ENCODE measurements around the gene SPECC1L.

The SPECC1L gene

GRCh38 chr22:24432059-24432853 is 161.6 kb downstream of the SPECC1L start:
- no peak overlapping the region for H3K9ac ChIP-seq (ENCODE audit: low read depth, low read length)
- peaks cover 4% of the 10 kb centered on the region for H3K4me1 ChIP-seq (ENCODE audit: control insufficient read depth, insufficient read depth, low read length)
- no peak overlapping the region for H3K4me3 ChIP-seq (ENCODE audit: low read depth, low read length)

GRCh38 chr22:24433001-24433827 is 162.6 kb downstream of the SPECC1L start:
- Histone ChIP-seq H3K9me3 (ENCODE audit: control insufficient read depth, insufficient read depth, low read length) (no peaks in the 10 kb centered on the region), H3K4me3 (ENCODE audit: low read depth, low read length) (no peak overlapping the region), H3K27me3 (ENCODE audit: control insufficient read depth, insufficient read depth, low read length) (no peaks in the 10 kb centered on the region), H3K36me3 (ENCODE audit: control insufficient read depth, insufficient read depth, low read length) (peaks cover 6% of the 10 kb centered on the region), H3K9ac (ENCODE audit: low read depth, low read length) (no peak overlapping the region), H3K4me1 (ENCODE audit: control insufficient read depth, insufficient read depth, low read length) (peaks cover 4% of the 10 kb centered on the region)

More at GRCh38 chr22:24432059-24432853, 161.6 kb downstream of the SPECC1L start:
- Histone ChIP-seq H3K27me3 (ENCODE audit: control insufficient read depth, insufficient read depth, low read length) (no peaks in the 10 kb centered on the region), H3K9me3 (ENCODE audit: control insufficient read depth, insufficient read depth, low read length) (no peaks in the 10 kb centered on the region), H3K36me3 (ENCODE audit: control insufficient read depth, insufficient read depth, low read length) (peaks cover 6% of the 10 kb centered on the region)

- peaks cover 1% of the 10 kb centered on the region for H3K4me1 ChIP-seq (ENCODE audit: control insufficient read depth, insufficient read depth, low read length)
- H3K9ac ChIP-seq (ENCODE audit: low read depth, low read length), result no peak overlapping the region
- peaks cover 6% of the 10 kb centered on the region for H3K36me3 ChIP-seq (ENCODE audit: control insufficient read depth, insufficient read depth, low read length)
- H3K4me3 ChIP-seq (ENCODE audit: low read depth, low read length), result no peak overlapping the region
- no peaks in the 10 kb centered on the region for H3K27me3 ChIP-seq (ENCODE audit: control insufficient read depth, insufficient read depth, low read length)
- no peaks in the 10 kb centered on the region for H3K9me3 ChIP-seq (ENCODE audit: control insufficient read depth, insufficient read depth, low read length)
Observed at GRCh38 chr22:24433828-24434470, 163.3 kb downstream of the SPECC1L start.

- no peaks in the 10 kb centered on the region for H3K4me1 ChIP-seq (ENCODE audit: control insufficient read depth, insufficient read depth, low read length)
- H3K4me3 ChIP-seq (ENCODE audit: low read depth, low read length), result no peak overlapping the region
- peaks cover 6% of the 10 kb centered on the region for H3K36me3 ChIP-seq (ENCODE audit: control insufficient read depth, insufficient read depth, low read length)
- no peak overlapping the region for H3K9ac ChIP-seq (ENCODE audit: low read depth, low read length)
- H3K27me3 ChIP-seq (ENCODE audit: control insufficient read depth, insufficient read depth, low read length), result no peaks in the 10 kb centered on the region
- H3K9me3 ChIP-seq (ENCODE audit: control insufficient read depth, insufficient read depth, low read length), result no peaks in the 10 kb centered on the region
Observed at GRCh38 chr22:24434471-24435322, 164.1 kb downstream of the SPECC1L start.

- no peak overlapping the region for H3K9ac ChIP-seq (ENCODE audit: low read depth, low read length)
- peaks cover 6% of the 10 kb centered on the region for H3K36me3 ChIP-seq (ENCODE audit: control insufficient read depth, insufficient read depth, low read length)
- no peak overlapping the region for H3K4me3 ChIP-seq (ENCODE audit: low read depth, low read length)
- no peaks in the 10 kb centered on the region for H3K9me3 ChIP-seq (ENCODE audit: control insufficient read depth, insufficient read depth, low read length)
- H3K27me3 ChIP-seq (ENCODE audit: control insufficient read depth, insufficient read depth, low read length), result no peaks in the 10 kb centered on the region
- no peaks in the 10 kb centered on the region for H3K4me1 ChIP-seq (ENCODE audit: control insufficient read depth, insufficient read depth, low read length)
Observed at GRCh38 chr22:24435323-24435645, 164.7 kb downstream of the SPECC1L start.

- H3K9ac ChIP-seq (ENCODE audit: low read depth, low read length), result no peak overlapping the region
- no peak overlapping the region for H3K4me3 ChIP-seq (ENCODE audit: low read depth, low read length)
- H3K9me3 ChIP-seq (ENCODE audit: control insufficient read depth, insufficient read depth, low read length), result no peaks in the 10 kb centered on the region
- no peaks in the 10 kb centered on the region for H3K4me1 ChIP-seq (ENCODE audit: control insufficient read depth, insufficient read depth, low read length)
- H3K36me3 ChIP-seq (ENCODE audit: control insufficient read depth, insufficient read depth, low read length), result peaks cover 8% of the 10 kb centered on the region
- H3K27me3 ChIP-seq (ENCODE audit: control insufficient read depth, insufficient read depth, low read length), result no peaks in the 10 kb centered on the region
Observed at GRCh38 chr22:24435861-24436371, 165.3 kb downstream of the SPECC1L start.

- peaks cover 11% of the 10 kb centered on the region for H3K36me3 ChIP-seq (ENCODE audit: control insufficient read depth, insufficient read depth, low read length)
- H3K4me3 ChIP-seq (ENCODE audit: low read depth, low read length), result no peak overlapping the region
- no peaks in the 10 kb centered on the region for H3K4me1 ChIP-seq (ENCODE audit: control insufficient read depth, insufficient read depth, low read length)
- no peaks in the 10 kb centered on the region for H3K27me3 ChIP-seq (ENCODE audit: control insufficient read depth, insufficient read depth, low read length)
- H3K9ac ChIP-seq (ENCODE audit: low read depth, low read length), result no peak overlapping the region
- no peaks in the 10 kb centered on the region for H3K9me3 ChIP-seq (ENCODE audit: control insufficient read depth, insufficient read depth, low read length)
Observed at GRCh38 chr22:24436553-24436952, 165.9 kb downstream of the SPECC1L start.

- Histone ChIP-seq H3K36me3 (ENCODE audit: control insufficient read depth, insufficient read depth, low read length) (peaks cover 11% of the 10 kb centered on the region), H3K9me3 (ENCODE audit: control insufficient read depth, insufficient read depth, low read length) (no peaks in the 10 kb centered on the region), H3K27me3 (ENCODE audit: control insufficient read depth, insufficient read depth, low read length) (no peaks in the 10 kb centered on the region), H3K4me1 (ENCODE audit: control insufficient read depth, insufficient read depth, low read length) (no peaks in the 10 kb centered on the region), H3K9ac (ENCODE audit: low read depth, low read length) (no peak overlapping the region), H3K4me3 (ENCODE audit: low read depth, low read length) (no peak overlapping the region)
Observed at GRCh38 chr22:24437091-24437490, 166.5 kb downstream of the SPECC1L start.

GRCh38 chr22:24437741-24438328 is 167.2 kb downstream of the SPECC1L start:
- Histone ChIP-seq H3K9me3 (ENCODE audit: control insufficient read depth, insufficient read depth, low read length) (no peaks in the 10 kb centered on the region), H3K36me3 (ENCODE audit: control insufficient read depth, insufficient read depth, low read length) (peaks cover 11% of the 10 kb centered on the region), H3K4me3 (ENCODE audit: low read depth, low read length) (no peak overlapping the region), H3K27me3 (ENCODE audit: control insufficient read depth, insufficient read depth, low read length) (no peaks in the 10 kb centered on the region), H3K9ac (ENCODE audit: low read depth, low read length) (no peak overlapping the region), H3K4me1 (ENCODE audit: control insufficient read depth, insufficient read depth, low read length) (no peaks in the 10 kb centered on the region)

- peaks cover under 1% of the 10 kb centered on the region for H3K4me1 ChIP-seq (ENCODE audit: control insufficient read depth, insufficient read depth, low read length)
- H3K36me3 ChIP-seq (ENCODE audit: control insufficient read depth, insufficient read depth, low read length), result peaks cover 5% of the 10 kb centered on the region
- no peak overlapping the region for H3K4me3 ChIP-seq (ENCODE audit: low read depth, low read length)
- H3K27me3 ChIP-seq (ENCODE audit: control insufficient read depth, insufficient read depth, low read length), result no peaks in the 10 kb centered on the region
- H3K9me3 ChIP-seq (ENCODE audit: control insufficient read depth, insufficient read depth, low read length), result no peaks in the 10 kb centered on the region
- no peak overlapping the region for H3K9ac ChIP-seq (ENCODE audit: low read depth, low read length)
Observed at GRCh38 chr22:24440270-24440717, 169.7 kb downstream of the SPECC1L start.

All from iPS-15b (cell line).